Naive B cell (primary cell): ENCODE data around the gene DLX5. TPM values are rescaled to one million over a fixed set of nuclear protein-coding genes. Genes with fewer than 3 reads are reported as not detected.
A peak's percentile ranks its signal among the peaks of the same experiment; 100 is the strongest.

Experiments used
- ATAC-seq, 2 donors: fragments of 150-1000 bp; cut with Tn5 transposase; 2 replicates each; pipeline ENCODE4 v1.10.0; 2021; ENCODE audit warnings: low read depth in 2 of 2, mild to moderate bottlenecking in 2 of 2, moderate library complexity in 2 of 2
- DNase-seq: peaks from one replicate; pipeline ENCODE4 v3.0.0; 2022
- H3K27ac Mint-ChIP-seq, 6 donors: one replicate each; pipeline ENCODE4 v1.8.0; 2020 to 2022; ENCODE audit warnings: mild to moderate bottlenecking in 6 of 6, mixed read lengths in 6 of 6, moderate library complexity in 5 of 6, inconsistent platforms in 2 of 6
- H3K27me3 Mint-ChIP-seq, 3 donors: one replicate each; pipeline ENCODE4 v1.8.0; 2021 to 2022; ENCODE audit warnings: mixed read lengths in 3 of 3, mild to moderate bottlenecking in 1 of 3
- H3K36me3 Mint-ChIP-seq, 2 donors: one replicate each; pipeline ENCODE4 v1.8.0; 2020 to 2022; ENCODE audit warnings: mixed read lengths in 2 of 2, inconsistent platforms in 1 of 2, mild to moderate bottlenecking in 1 of 2
- H3K4me1 Mint-ChIP-seq, 3 donors: one replicate each; pipeline ENCODE4 v1.8.0; 2020 to 2022; ENCODE audit warnings: mixed read lengths in 3 of 3, inconsistent platforms in 1 of 3, mild to moderate bottlenecking in 1 of 3, moderate library complexity in 1 of 3
- H3K4me3 Mint-ChIP-seq, 8 donors: one replicate each; pipeline ENCODE4 v1.8.0; 2020 to 2022; ENCODE audit warnings: mild to moderate bottlenecking in 8 of 8, mixed read lengths in 8 of 8, moderate library complexity in 8 of 8, inconsistent platforms in 2 of 8
- H3K9me3 Mint-ChIP-seq, 7 donors: one replicate each; pipeline ENCODE4 v1.8.0; 2020 to 2022; ENCODE audit warnings: mixed read lengths in 7 of 7, mild to moderate bottlenecking in 5 of 7, inconsistent platforms in 2 of 7, moderate library complexity in 1 of 7
- polyA plus RNA-seq, 6 donors: library from polyadenylated mRNA; unstranded; fragments of 300-500 nt; fragmentation: Illumina TruSeq; gene quantifications; one replicate each; pipeline ENCODE4 v1.2.3, GENCODE V29; 2021; ENCODE audit warnings: low read depth in 6 of 6

Gene DLX5
- polyA plus RNA-seq, 6 donors from 2014 or later = not detected

DNA sequence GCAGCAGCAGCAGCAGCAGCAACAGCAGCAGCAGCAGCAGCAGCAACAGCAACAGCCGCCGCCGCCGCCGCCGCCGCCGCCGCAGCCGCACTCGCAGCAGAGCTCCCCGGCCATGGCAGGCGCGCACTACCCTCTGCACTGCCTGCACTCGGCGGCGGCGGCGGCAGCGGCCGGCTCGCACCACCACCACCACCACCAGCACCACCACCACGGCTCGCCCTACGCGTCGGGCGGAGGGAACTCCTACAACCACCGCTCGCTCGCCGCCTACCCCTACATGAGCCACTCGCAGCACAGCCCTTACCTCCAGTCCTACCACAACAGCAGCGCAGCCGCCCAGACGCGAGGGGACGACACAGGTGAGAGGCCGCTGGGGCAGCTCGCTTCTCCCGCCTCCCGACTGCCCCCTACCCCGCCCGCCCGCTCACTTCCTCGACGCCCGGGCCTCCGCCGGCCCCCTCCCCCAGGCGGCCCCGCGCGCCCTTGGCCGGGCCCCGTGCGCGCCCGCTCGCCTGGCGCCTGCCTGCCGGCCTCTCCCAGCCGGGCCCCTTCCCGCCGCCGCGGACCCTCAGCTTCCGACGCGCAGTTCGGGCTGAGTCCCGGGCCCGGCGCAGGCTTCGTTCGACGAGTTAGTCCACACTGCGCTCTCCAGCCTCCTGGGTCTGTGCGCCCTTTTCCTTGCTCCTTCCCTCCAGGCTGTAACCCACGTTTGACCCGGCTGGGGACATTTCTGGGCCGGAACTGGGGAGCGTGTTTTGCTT, 18.4 kb downstream of the DLX5 start:
- H3K27me3 Mint-ChIP-seq = peaks cover 67 to 84% (median 83%) of the 10 kb centered on the region in 3 donors
- H3K9me3 Mint-ChIP-seq = peaks cover 0 to 31% (median 8%) of the 10 kb centered on the region in 7 donors
- DNase-seq = no peak
- H3K4me1 Mint-ChIP-seq = peaks cover 8 to 27% (median 16%) of the 10 kb centered on the region in 3 donors
- peak overlapping the region in 7 of 8 donors; percentile 75 to 89 (median 81) for H3K4me3 Mint-ChIP-seq
- peaks cover 0 to 6% of the 10 kb centered on the region in 2 donors for H3K36me3 Mint-ChIP-seq
- peak; percentile 52 to 66 for ATAC-seq
- H3K27ac Mint-ChIP-seq = peak overlapping the region in 1 of 6 donors; percentile 91

DNA sequence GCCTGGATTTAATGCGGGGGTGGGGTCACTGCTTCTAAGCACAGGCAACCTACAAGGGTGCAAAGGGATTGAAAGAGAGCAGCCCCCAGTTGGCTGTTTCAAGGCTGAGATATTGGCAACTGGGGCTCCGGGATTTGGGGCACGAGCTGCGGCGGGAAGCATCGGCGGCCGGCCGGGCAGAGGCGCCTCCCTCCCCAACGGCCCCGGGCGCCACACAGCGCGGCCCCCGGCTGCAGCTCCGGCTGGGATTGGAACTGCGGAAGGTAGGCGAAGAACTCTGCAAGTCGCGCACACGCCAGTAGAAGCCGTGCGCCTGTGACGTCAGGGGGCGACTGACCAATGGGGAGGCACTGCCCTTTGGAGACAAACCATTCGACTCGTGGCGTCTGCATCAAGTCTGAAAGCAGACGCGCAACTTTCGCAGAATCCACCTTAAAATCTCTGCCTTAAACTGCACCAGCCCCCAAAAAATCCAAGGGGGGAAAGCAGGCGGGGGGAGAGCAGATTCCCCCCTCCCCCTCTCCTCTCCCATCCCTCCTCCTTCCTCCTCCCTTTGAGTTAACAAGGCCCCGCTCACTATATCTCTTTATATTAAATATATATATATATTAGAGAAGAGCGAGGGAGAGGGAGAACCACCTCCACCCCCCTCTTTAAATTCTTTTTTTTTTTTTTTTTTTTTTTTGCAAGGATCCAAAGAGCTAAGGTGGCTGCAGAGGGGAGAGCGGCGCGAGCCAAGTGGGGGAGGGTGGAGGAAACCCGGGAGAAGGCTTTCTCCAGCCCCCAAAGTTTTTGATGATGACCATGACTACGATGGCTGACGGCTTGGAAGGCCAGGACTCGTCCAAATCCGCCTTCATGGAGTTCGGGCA, 19.2 kb downstream of the DLX5 start, which contains the start of gene DLX6:
TSS of gene DLX6 (plus strand) at position 371 of the 872 bp plus-strand sequence. CDS start at position 796, 425 bp downstream.
- DNase-seq (no peak), ATAC-seq (no peak)
- H3K27ac Mint-ChIP-seq = peak within 1 kb of the TSS in 2 of 6 donors; percentile 85 to 91
- peaks cover 0 to 6% of the 10 kb centered on the region in 2 donors for H3K36me3 Mint-ChIP-seq
- H3K4me3 Mint-ChIP-seq = peak within 1 kb of the TSS; percentile 14 to 87 (median 78)
- H3K27me3 Mint-ChIP-seq = peaks cover 70 to 85% (median 85%) of the 10 kb centered on the region in 3 donors
- H3K9me3 Mint-ChIP-seq = peaks cover 0 to 30% (median 8%) of the 10 kb centered on the region in 7 donors
- H3K4me1 Mint-ChIP-seq = peaks cover 8 to 27% (median 16%) of the 10 kb centered on the region in 3 donors

- DNase-seq (no peak), ATAC-seq (no peak)
- Mint-ChIP-seq H3K36me3 (peaks cover under 1 to 6% of the 10 kb centered on the region in 2 donors), H3K27me3 (peaks cover 67 to 85% (median 85%) of the 10 kb centered on the region in 3 donors), H3K9me3 (peaks cover 0 to 32% (median 8%) of the 10 kb centered on the region in 7 donors), H3K27ac (peak overlapping the region in 2 of 6 donors; percentile 52 to 85), H3K4me1 (peaks cover 8 to 27% (median 16%) of the 10 kb centered on the region in 3 donors), H3K4me3 (peak overlapping the region; percentile 14 to 80 (median 71))
Observed at GRCh38 chr7:97004247-97005182, 20.1 kb downstream of the DLX5 start.

- Mint-ChIP-seq H3K9me3 (peaks cover 0 to 32% (median 12%) of the 10 kb centered on the region in 7 donors), H3K4me1 (peaks cover 8 to 27% (median 16%) of the 10 kb centered on the region in 3 donors), H3K27me3 (peaks cover 66 to 86% (median 86%) of the 10 kb centered on the region in 3 donors), H3K27ac (peak overlapping the region in 1 of 6 donors; percentile 52), H3K4me3 (peak overlapping the region in 4 of 8 donors; percentile 20 to 68 (median 29)), H3K36me3 (peaks cover 6% of the 10 kb centered on the region in 2 donors)
- DNase-seq (no peak), ATAC-seq (no peak)
Observed at GRCh38 chr7:97003262-97004246, 21.1 kb downstream of the DLX5 start.

GRCh38 chr7:97002555-97003261, 21.9 kb downstream of the DLX5 start:
- ATAC-seq (no peak), DNase-seq (no peak)
- Mint-ChIP-seq H3K4me3 (peak overlapping the region in 3 of 8 donors; percentile 20 to 68 (median 39)), H3K4me1 (peaks cover 8 to 27% (median 16%) of the 10 kb centered on the region in 3 donors), H3K27me3 (peaks cover 64 to 86% (median 86%) of the 10 kb centered on the region in 3 donors), H3K27ac (peak overlapping the region in 2 of 6 donors; percentile 20 to 49), H3K36me3 (peaks cover 6% of the 10 kb centered on the region in 2 donors), H3K9me3 (peaks cover 0 to 27% (median 12%) of the 10 kb centered on the region in 7 donors)

- no peak for ATAC-seq
- H3K27ac Mint-ChIP-seq = peak overlapping the region in 1 of 6 donors; percentile 15
- DNase-seq = no peak
- peaks cover 64 to 86% (median 86%) of the 10 kb centered on the region in 3 donors for H3K27me3 Mint-ChIP-seq
- peaks cover 7 to 26% (median 10%) of the 10 kb centered on the region in 3 donors for H3K4me1 Mint-ChIP-seq
- peaks cover 0 to 22% (median 10%) of the 10 kb centered on the region in 7 donors for H3K9me3 Mint-ChIP-seq
- H3K4me3 Mint-ChIP-seq = peak overlapping the region in 3 of 8 donors; percentile 18 to 39 (median 24)
- peaks cover 6 to 9% of the 10 kb centered on the region in 2 donors for H3K36me3 Mint-ChIP-seq
Observed at GRCh38 chr7:97001656-97002554, 22.7 kb downstream of the DLX5 start.

GRCh38 chr7:97001221-97001620, 23.4 kb downstream of the DLX5 start:
- H3K4me1 Mint-ChIP-seq = peaks cover 3 to 22% (median 5%) of the 10 kb centered on the region in 3 donors
- ATAC-seq = no peak
- peaks cover 6 to 15% of the 10 kb centered on the region in 2 donors for H3K36me3 Mint-ChIP-seq
- H3K4me3 Mint-ChIP-seq = peak overlapping the region in 1 of 8 donors; percentile 24
- H3K27ac Mint-ChIP-seq = no peak overlapping the region
- DNase-seq = no peak
- peaks cover 0 to 22% (median 10%) of the 10 kb centered on the region in 7 donors for H3K9me3 Mint-ChIP-seq
- peaks cover 68 to 86% (median 86%) of the 10 kb centered on the region in 3 donors for H3K27me3 Mint-ChIP-seq

DNA sequence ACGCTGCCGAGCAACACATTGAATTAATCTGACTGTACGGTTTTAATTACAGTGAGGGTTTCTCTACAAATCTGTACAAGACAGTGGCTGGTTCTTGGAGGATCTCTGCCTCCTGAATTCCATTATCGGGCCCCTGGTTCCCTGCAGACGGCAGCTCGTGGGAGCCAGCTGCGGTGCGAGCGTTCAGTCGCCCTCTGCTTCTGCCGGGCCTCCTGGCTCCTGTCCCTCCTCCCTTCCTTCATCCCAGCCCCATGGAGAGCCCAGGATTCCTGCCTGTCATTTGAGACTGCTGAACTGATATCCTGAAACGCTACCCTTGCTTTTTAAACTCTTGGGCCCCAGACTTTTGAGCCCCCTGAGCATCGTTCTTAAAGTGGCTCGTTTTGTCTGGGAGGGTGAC, 25.9 kb downstream of the DLX5 start:
- ATAC-seq (no peak), DNase-seq (no peak)
- H3K4me3 Mint-ChIP-seq = no peak overlapping the region
- peaks cover 0 to 26% (median 14%) of the 10 kb centered on the region in 7 donors for H3K9me3 Mint-ChIP-seq
- H3K27ac Mint-ChIP-seq = no peak overlapping the region
- H3K36me3 Mint-ChIP-seq = peaks cover 6 to 16% of the 10 kb centered on the region in 2 donors
- H3K27me3 Mint-ChIP-seq = peaks cover 77 to 100% (median 100%) of the 10 kb centered on the region in 3 donors
- peaks cover 0 to 5% (median 0%) of the 10 kb centered on the region in 3 donors for H3K4me1 Mint-ChIP-seq

- DNase-seq = no peak
Observed at GRCh38 chr7:96998333-96998732, 26.3 kb downstream of the DLX5 start.

DNA sequence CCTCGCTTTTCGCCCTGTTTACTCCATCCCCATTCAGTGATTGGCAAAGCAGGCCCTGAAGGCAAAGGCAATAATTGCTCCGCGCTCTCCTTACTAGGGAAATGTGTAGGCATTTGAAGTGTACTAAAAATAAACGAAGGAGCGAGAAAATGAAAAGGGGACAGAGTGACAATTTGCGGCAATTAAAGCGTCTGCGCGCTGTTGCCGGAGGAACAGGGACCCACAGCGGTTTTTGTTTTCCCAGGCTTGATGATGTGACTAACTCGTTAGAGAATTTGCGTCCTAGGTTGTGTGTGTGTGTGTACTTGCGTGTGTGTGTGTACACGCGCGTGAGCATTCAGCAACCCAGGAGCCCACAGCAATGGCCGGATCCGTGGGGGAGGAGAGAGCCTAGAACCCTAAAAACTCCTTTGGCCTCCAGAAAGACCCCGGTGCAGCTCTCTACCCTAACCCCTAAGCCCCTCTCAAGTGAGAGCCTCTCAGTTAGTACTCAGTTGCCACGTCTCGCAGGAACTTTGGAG, 27.1 kb downstream of the DLX5 start:
- ATAC-seq = no peak
- H3K4me3 Mint-ChIP-seq = no peak overlapping the region

More at GRCh38 chr7:96998333-96998732, 26.3 kb downstream of the DLX5 start:
- Mint-ChIP-seq H3K9me3 (peaks cover 0 to 29% (median 14%) of the 10 kb centered on the region in 7 donors), H3K36me3 (peaks cover 6 to 17% of the 10 kb centered on the region in 2 donors), H3K27ac (peak overlapping the region in 2 of 6 donors; percentile 15 to 52), H3K4me1 (peaks cover 0 to 4% (median 0%) of the 10 kb centered on the region in 3 donors), H3K4me3 (no peak overlapping the region), H3K27me3 (peaks cover 76 to 100% (median 100%) of the 10 kb centered on the region in 3 donors)
- ATAC-seq = no peak

More for the DNA sequence above, 27.1 kb downstream of the DLX5 start:
- Mint-ChIP-seq H3K4me1 (peaks cover 0 to 7% (median 6%) of the 10 kb centered on the region in 3 donors), H3K27me3 (peaks cover 77 to 100% (median 100%) of the 10 kb centered on the region in 3 donors), H3K9me3 (peaks cover 0 to 36% (median 18%) of the 10 kb centered on the region in 7 donors), H3K27ac (peak overlapping the region in 1 of 6 donors; percentile 44), H3K36me3 (peaks cover 6 to 21% of the 10 kb centered on the region in 2 donors)
- DNase-seq = no peak
